ENCODE results near the gene GLP1R.

DNA sequence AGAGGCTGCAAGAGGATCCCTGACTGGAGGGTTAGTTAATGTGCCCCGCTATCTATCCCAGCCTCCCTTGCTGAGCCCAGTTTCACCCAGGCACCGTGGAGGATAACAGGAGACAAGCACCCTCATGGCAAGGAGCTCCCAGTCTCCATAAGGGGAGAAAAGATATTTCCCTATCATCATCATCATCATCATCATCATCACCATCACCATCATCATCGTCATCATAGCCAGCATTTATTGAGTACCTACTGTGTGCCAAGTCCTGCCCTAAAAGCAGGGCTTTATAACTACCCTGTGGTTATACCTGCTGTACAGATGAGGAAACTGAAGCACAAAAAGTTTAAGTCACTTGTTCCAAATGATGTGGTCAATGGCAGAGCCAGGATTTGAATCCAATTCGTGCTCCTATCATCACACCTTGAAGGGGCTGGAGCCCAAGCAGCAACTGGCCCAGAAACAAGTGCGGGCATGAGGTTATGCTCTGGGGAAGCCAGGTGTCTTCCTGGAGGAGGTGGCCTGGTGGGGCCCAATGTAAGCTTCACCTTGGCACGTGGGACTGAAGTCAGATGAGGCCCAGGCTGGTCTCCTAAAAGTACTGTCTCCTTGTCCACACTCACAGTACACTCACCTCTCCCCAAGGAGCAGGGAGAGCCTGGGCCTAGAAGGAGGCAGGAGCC lies 10.0 kb downstream of the GLP1R start:
- TF ChIP-seq CTCF (IDR thresholded peaks at IDR 0.05 in 2 of 3, conservative IDR thresholded peaks at IDR 0.05 in 1 of 3; ENCODE audit: borderline replicate concordance in 1 of 3, insufficient read depth in 1 of 3, low read depth in 2 of 3, low read length in 2 of 3) (no peak), MAX (IDR thresholded peaks at IDR 0.05) (no peak), REST (IDR thresholded peaks at IDR 0.05; ENCODE audit: low read depth) (no peak), CEBPB (IDR thresholded peaks at IDR 0.05; ENCODE audit: low read depth) (no peak), EZH2 (IDR thresholded peaks at IDR 0.05) (no peak)
- TF ChIP-seq, protein P1, sequence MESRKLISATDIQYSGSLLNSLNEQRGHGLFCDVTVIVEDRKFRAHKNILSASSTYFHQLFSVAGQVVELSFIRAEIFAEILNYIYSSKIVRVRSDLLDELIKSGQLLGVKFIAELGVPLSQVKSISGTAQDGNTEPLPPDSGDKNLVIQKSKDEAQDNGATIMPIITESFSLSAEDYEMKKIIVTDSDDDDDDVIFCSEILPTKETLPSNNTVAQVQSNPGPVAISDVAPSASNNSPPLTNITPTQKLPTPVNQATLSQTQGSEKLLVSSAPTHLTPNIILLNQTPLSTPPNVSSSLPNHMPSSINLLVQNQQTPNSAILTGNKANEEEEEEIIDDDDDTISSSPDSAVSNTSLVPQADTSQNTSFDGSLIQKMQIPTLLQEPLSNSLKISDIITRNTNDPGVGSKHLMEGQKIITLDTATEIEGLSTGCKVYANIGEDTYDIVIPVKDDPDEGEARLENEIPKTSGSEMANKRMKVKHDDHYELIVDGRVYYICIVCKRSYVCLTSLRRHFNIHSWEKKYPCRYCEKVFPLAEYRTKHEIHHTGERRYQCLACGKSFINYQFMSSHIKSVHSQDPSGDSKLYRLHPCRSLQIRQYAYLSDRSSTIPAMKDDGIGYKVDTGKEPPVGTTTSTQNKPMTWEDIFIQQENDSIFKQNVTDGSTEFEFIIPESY (IDR thresholded peaks at IDR 0.05; ENCODE audit: extremely low read depth, insufficient replicate concordance, low read length): no peak
